ENCODE results near the gene NTM.

GRCh38 chr11:131907371-131907770, 537.0 kb downstream of the NTM start:
- TF ChIP-seq EP300 (IDR thresholded peaks at IDR 0.05) = no peak
- no peak for TF ChIP-seq CTCF (IDR thresholded peaks at IDR 0.05)
- no peak for TF ChIP-seq POLR2A (IDR thresholded peaks at IDR 0.05)
